Right renal cortex interstitium (tissue), 3 donors: ENCODE data around the gene SLC25A29. TPM values are rescaled to one million over a fixed set of nuclear protein-coding genes. Genes with fewer than 3 reads are reported as not detected.

Experiments
- DNase-seq, 3 donors: peaks; one replicate each; pipeline ENCODE4 v3.0.0-alpha.2; 2013; ENCODE audit warnings: low read depth in 3 of 3, low spot score in 2 of 3
- polyA plus RNA-seq, 3 donors: library from polyadenylated mRNA; unstranded; fragments of 120-200 nt; gene quantifications; one replicate each; pipeline ENCODE4 v1.2.1, GENCODE V29; 2013; ENCODE audit not compliant: insufficient read length in 3 of 3

The SLC25A29 gene
- polyA plus RNA-seq, 3 donors: 32.6 to 41.9 (median 34.2) TPM

- no peak for DNase-seq
Observed at GRCh38 chr14:100332071-100332639, 25.9 kb upstream of the SLC25A29 start.

DNA sequence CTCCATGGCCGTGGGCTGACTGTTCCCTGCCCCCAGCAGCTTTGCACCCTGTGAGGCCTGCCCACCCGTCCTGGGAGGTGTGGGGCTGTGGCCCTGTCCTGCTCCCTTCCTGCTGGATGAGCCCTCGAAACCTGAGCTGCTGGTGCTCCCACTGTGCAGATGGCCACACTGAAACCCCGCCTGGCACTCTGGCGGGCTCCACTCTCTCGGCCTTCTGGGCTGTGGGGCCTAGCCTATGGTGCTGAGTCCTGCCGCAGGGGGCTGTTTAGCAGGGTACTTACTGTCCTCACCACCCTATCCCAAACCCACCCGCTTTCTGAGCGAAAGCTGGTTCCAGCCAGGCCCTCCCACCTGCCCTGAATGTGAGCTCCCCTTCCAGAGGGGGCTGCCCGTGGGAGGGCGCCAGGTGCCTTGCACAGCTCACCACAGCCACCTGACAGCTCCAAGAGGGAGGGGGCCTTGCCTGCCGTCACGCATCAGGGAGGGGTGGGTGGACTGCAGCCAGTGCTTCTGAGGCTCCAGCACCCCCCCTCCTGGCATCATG lies 24.2 kb upstream of the SLC25A29 start:
- DNase-seq: no peak

GRCh38 chr14:100330007-100330344 lies 23.7 kb upstream of the SLC25A29 start:
- DNase-seq: no peak

GRCh38 chr14:100329233-100330006 lies 23.2 kb upstream of the SLC25A29 start:
- no peak for DNase-seq

DNA sequence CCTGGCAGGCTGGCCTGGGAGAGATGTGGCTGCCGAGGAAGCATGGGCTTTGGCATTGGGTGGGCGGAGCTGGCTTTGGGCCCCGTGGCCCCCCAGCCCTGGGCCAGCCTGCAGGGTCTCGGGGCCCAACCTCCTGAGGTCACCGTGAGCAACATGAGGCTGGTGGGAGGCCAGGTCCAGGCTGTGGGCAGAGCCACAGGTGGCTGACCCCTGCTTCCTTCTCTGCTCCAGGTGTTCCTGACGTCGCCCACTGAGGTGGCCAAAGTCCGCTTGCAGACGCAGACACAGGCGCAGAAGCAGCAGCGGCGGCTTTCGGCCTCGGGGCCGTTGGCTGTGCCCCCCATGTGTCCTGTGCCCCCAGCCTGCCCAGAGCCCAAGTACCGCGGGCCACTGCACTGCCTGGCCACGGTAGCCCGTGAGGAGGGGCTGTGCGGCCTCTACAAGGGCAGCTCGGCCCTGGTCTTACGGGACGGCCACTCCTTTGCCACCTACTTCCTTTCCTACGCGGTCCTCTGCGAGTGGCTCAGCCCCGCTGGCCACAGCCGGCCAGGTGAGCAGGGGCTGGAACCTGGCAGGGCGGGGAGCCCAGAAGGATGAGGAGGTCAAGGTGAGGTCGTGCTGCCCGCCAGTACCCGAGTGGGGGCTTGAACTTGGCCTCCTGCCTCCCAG lies 22.4 kb upstream of the SLC25A29 start:
- DNase-seq: no peak

DNA sequence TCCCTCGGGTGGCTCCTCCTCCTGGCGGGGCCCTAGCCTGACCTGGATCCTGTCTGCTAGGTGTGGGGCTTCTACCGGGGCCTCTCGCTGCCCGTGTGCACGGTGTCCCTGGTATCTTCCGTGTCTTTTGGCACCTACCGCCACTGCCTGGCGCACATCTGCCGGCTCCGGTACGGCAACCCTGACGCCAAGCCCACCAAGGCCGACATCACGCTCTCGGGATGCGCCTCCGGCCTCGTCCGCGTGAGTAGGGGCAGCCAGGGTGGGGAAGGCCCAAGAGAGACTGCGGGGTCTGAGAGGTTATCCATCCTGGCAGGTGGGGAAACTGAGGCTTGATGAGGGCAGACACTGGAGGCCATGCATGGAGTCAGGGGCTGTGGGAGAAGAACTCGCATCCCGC lies 20.9 kb upstream of the SLC25A29 start:
- DNase-seq: no peak

- DNase-seq: no peak
Observed at GRCh38 chr14:100325958-100326357, 19.7 kb upstream of the SLC25A29 start.

DNA sequence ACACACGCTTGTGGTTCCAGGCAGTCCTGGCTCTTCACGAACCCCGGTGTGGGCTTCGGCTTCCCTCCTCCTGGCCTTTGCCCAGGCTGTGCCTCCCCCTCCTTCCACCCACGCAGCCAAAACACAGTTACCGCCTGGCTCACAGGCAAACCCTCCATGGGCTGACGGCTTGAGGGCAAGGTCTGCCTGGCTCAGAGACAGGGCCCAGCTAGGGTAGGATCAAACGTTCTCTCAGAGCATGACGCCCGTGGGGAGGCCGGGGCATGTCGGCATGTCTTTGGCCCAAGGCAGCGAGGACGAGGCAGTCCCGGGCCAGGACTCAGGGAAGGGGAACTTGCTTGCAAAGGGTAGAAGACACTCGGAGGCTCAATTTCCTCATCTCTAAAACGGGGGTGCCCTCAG lies 19.0 kb upstream of the SLC25A29 start:
- no peak for DNase-seq

GRCh38 chr14:100323942-100324307 lies 17.7 kb upstream of the SLC25A29 start:
- DNase-seq: no peak

DNA sequence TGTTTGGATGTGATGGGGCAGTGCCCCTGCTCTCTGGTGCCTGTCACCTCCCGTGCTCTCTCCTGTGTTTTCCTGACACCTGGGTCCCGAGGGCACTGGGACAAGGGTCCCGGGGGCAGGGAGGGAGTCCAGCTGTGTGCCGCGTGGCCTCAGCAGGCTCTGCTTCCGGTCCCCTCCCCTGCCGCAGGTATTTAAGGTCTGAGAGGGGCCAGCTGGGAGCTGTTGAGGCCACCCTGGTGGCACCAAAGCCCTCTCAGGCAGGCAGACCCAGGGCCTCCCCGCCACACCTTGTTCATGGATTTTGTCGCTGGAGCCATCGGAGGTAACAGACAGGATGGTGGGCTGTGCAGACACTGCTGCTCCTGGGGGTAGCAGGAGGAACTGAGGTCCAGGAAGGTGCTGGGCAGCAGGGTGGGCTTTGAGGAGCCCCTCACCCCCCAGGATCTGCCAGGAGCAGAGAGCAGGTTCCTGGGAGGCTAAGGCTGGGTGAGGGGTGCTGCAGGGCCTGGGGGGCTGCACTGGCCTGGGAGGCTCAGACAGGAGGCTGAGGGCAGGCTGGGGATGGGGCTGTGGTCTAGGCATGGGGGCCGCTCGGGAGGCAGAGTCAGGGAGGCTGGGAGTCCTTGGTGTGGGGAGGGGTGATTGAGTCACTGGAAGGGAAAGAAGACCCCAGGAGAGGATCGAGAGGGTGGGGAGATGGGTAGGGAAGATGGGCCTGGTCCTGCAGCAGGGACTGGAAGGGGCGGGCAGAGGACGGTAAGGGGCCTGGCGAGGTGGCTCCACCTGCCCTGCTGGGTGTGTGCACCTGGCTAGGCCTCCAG lies 17.1 kb upstream of the SLC25A29 start, which contains the start of gene SLC25A47:
TSS of gene SLC25A47 (plus strand) at position 219 of the 821 bp plus-strand sequence. CDS start at position 295, 76 bp downstream.
- DNase-seq: no peak

GRCh38 chr14:100322138-100322957 lies 16.1 kb upstream of the SLC25A29 start:
- no peak for DNase-seq

- DNase-seq: no peak
Observed at GRCh38 chr14:100321473-100322137, 15.4 kb upstream of the SLC25A29 start.

DNA sequence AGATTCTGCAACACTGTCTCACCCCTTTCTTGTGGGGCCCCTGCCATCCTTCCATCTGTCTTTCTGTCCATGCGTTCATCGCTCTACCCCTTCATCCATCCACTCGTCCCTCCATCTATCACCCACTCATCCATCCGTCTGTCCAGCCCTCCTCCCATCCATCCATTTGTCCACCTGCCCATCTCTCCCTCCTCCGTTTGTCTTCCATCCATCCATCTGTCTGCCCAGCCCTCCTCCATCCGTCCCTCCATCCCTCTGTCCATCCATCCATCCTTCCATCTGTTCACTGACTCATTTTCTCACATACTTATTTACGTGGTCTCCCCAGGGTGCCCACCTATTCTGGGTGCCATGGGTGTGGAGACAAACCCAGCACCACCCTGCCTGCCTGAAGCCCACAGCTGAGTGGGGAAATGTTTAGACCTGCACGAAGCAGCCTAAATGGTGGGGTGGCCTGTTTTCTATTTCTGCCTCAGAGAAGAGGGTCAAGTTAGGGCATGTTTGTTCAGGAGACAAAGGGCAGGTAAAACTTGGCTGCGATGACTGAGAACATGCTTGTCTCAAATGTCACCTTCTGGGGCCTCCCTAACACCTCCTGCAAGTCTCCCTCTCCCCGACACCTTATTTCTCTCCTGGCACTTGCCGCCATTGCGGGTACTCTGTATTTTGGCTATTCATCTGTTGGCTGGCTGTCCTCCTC lies 14.1 kb upstream of the SLC25A29 start:
- no peak for DNase-seq

DNA sequence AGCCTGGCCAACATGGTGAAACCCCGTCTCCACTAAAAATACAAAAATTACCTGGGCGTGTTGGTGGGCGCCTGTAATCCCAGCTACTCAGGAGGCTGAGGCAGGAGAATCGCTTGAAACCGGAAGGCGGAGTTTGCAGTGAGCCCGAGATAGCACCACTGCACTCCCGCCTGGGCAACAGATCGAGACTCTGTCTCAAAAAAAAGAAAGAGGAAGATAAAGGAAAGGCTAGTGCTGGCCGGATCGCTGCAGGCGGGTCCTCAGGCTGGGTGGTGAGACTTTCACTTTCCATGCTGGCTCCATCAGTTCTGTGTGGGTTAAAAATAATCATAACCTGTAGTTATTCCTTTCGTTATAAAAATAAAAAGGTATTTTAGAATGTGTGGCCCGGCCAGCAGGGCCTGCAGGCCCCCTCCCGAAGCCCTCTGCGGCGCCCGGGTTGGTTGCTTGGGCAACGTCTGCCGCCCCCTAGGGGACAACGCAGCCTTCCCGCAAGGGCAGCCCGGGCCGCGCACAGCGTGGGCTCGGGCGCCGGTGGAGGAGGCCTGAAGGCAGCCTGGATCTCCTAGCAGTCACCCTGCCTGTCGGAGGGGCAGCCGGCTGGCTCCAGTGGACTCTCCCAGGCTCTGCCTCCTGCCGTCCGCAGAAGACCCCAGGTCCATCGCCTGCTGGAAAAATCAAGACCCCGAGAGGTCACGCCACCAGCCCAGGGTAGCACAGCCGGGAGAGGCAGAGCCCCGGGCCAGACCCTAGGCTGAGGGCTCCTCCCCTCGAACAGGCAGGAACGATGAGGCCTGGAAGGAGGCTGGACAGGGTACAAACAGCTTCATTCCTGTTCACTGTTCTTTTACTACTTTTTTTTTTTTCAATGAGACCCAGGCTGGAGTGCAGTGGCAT lies 11.9 kb upstream of the SLC25A29 start:
- DNase-seq: no peak

GRCh38 chr14:100317389-100317788 lies 11.1 kb upstream of the SLC25A29 start:
- DNase-seq: no peak

GRCh38 chr14:100314724-100315123 lies 8.5 kb upstream of the SLC25A29 start:
- no peak for DNase-seq

- DNase-seq: no peak
Observed at GRCh38 chr14:100313464-100314230, 7.4 kb upstream of the SLC25A29 start.
